Hematopoietic multipotent progenitor cell (in vitro differentiated cells): ENCODE data around the gene SNX25. TPM values are rescaled to one million over a fixed set of nuclear protein-coding genes. Genes with fewer than 3 reads are reported as not detected.
A peak's percentile ranks its signal among the peaks of the same experiment; 100 is the strongest.

Experiments used
- DNase-seq, 3 donors: peaks; one replicate each; pipeline ENCODE4 v3.0.0-alpha.2; 2011 to 2015; ENCODE audit warnings: low read depth in 2 of 3, low spot score in 2 of 3
- total RNA-seq: library from RNA; depleted of rRNA; stranded (reverse); fragments of >200 nt; gene quantifications from one replicate; pipeline ENCODE4 v1.2.3, GENCODE V29; 2012

The SNX25 gene
- total RNA-seq, 1 donor: 0.81 TPM

DNA sequence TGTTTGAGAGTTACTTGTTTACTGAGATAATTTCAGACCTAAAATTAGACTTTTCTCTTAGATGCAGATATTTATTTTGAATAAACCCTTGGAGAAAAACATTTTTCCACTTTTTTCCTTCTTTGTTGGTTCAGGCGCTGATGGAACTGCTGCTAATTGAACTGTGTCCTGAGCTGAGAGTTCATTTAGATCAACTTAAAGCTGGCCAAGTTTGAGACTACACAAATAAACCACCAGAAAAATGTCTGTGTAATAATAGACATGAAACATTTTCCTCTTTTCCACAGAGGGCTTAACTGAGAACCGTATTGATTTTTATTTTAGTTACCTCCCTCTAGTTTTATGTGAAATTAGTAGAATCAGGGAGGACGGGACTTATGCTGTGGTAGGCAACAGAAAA is 153.9 kb downstream of the SNX25 start:
- no peak for DNase-seq

DNA sequence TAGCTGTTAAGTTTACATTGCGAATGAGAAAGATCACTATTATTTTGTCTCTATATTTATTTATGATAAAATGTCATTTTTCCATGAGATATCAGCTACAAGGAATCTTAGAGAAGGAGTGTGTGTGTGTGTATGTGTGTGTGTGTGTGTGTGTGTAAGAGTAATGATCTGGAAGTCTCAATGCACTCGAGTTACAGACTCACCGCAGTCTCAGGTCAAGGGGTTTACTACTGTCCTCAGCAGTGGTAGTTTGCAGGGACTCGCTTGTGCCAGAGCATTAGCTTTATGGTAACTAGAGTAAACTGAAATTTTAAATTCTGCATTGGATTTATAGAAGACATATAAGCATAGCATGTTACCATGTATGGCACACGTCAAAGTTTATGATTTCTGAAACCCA is 155.5 kb downstream of the SNX25 start:
- DNase-seq: no peak

DNA sequence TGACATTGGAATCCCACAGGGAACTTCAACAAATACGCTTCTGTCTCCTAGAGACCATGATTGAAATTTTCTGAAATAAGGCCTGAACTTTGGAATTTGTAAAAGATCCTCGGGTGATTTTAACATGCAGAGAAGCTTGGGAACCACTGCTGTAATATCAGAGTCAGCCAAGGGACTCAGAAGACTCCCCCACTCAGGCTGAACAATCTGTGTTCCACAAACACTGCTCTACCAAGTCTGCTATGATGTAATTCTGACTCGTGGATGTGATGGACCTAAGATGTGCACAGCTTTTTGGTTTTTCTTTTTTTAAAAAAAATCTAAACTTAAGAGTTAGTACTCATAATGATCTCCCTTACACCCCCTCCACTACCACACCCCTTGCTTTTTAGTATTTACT is 160.3 kb downstream of the SNX25 start:
- no peak for DNase-seq

DNA sequence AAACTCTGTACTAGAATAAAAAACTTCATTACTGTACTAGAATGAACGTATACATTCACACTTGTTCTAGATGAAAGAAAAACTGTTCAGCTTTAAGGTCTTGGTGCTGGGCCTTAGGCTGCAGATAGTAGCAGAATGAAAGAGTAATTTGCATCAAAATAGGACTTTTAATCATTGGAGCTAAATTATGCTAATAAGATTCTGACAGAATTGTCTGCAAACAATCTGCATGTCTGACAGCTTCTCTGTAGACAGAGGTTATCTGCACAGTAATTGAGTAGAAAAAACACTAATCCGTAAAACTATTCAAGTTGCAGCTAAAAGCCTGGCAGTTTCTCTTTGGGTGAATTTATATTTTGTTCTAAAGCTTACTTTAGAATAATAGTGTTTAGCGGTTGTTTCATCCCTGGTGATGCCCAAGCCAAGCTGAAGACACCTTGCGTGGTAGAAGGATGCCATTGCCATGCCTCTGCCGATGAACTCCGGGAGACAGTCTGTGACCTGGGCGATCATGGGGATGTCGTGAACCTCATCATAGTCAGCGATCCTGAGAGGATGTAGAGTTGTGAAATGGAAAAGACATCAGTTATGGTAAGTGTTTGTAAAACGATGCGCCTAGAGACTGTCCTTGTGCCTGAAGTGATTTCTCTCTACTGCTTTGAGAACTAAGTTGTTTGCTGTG is 161.0 kb downstream of the SNX25 start:
- DNase-seq: no peak

DNA sequence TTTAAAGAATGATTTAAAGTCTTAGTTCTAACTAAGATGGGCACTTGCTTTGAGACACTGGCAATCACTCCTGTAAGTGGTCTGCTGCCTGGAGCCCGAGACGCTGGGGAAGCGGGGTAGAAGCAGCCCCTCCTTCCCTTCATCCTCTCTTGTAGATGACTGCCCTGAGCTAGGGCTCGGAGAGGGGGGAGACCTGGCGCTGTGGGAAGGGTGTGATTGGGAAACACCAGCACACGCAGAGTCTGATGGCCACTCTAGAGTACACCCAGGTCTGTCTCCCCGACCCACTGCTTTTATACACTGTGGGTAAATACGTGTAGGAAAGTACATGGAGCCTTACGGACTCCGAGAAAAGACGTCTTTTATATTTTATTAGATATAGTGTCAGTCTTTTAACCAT is 162.3 kb downstream of the SNX25 start:
- no peak for DNase-seq

DNA sequence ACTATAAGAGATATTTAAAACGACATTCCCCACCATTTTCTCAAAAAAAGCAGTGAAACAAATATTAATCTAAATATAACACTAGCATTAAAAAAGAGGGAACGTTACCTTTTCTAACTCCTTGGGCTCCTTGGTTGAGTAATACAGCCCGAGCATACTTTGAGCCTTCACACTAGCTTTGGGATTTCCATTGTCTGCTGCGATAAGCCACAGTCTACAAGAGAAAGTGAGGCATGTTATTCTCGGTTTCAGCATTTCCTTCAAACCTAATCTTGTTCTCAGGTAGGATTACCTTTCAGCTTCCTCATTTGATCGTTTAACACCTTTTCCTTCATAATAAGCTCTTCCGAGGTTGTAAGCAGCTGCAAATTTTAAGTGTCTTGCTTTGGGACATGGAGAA is 164.6 kb downstream of the SNX25 start:
- DNase-seq: no peak

DNA sequence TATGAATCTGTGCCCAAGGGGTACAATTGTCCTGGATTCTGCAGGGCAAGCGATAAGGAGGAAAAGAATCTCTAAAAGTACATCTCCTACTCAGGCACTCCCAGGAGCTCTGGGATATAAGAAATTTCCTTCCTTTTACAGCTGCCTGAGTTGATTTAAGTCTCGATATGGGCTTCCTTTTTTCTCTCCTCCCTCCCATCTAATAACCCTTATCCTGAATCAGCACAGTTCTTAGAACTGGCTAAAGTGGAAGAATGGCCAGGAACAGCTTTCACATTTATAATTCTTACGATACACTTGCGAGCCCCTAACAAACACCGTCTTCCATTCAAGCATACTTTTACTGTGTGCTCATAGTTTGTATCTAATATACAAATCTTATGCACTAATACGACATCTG is 165.2 kb downstream of the SNX25 start:
- no peak for DNase-seq

DNA sequence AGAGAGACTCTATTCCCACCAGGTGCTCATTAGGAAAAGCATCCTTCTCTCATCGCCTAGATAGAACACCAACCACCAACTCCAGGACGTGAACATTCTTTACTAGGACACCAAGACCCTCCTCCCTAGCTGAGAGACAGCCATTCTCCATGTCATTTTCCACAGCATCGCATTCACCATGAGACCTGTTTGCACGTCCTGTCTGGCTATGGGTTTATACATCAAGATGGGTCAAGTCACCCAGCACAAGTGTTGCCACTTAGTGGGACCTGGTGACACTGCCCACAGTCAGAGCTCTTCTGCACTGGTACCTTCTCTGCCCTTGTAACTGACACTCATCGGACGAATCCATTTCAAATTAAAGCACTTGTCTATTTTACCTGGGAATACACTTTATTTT is 168.9 kb downstream of the SNX25 start:
- no peak for DNase-seq

DNA sequence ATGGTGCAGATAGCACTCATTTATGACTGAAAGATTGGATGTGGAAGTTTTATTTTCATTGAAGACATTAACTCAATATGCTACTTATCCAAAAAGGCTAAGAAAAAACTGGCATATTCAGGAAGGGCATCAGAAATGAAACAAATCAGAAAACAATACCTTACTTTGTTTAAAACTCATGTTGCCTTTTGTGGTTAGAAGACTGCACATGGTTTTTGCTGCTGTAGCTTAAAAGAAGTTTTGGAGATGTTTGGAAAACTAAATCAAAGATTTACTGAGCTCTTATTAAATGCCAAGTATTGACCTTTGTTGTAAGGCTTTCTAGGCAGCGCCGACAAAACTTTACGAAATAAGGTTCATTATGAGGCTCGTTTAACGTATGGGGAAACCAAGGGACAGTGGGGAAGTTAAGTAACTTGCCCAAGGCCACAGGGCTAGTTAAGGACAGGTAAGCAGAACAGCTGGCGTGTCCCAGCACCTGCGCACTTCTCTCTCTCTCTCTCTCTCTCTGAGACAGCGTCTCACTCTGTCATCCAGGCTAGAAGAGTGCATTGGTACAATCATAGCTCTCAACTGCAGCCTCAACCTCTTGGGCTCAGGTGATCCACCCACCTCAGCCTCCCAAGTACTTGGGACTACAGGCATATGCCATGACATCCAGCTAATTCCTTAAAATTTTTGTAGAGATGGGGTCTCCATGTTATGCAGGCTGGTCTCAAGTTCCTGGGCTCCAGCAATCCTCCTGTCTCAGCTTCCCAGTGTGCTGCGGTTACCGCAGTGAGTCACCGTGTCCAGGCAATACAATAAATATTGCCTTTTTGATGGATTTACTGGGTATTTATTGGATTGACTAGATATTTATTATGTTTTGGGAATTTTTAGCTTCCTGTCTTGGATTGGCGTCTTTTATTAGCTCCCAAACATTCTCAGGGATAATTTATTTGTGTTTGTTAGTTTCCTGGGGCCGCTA is 170.2 kb downstream of the SNX25 start:
- no peak for DNase-seq

DNA sequence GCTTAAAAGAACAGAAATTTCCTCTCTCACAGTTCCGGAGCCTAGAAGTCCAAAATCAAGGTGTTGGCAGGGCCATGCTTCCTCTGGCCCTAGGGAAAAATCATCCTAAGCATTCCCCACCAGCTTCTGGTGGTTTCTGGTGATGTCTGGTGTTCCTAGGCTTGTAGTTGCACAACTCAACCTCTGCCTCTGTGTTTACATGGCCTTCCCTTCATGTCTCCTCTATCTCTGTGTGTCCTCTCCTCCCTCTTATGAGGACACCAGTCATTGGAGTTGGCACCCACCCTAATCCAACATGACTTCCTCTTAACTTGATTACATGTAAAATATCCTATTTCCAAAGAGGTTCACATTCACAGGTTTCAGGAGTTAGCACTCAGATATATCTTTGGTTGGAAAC is 170.9 kb downstream of the SNX25 start:
- no peak for DNase-seq

DNA sequence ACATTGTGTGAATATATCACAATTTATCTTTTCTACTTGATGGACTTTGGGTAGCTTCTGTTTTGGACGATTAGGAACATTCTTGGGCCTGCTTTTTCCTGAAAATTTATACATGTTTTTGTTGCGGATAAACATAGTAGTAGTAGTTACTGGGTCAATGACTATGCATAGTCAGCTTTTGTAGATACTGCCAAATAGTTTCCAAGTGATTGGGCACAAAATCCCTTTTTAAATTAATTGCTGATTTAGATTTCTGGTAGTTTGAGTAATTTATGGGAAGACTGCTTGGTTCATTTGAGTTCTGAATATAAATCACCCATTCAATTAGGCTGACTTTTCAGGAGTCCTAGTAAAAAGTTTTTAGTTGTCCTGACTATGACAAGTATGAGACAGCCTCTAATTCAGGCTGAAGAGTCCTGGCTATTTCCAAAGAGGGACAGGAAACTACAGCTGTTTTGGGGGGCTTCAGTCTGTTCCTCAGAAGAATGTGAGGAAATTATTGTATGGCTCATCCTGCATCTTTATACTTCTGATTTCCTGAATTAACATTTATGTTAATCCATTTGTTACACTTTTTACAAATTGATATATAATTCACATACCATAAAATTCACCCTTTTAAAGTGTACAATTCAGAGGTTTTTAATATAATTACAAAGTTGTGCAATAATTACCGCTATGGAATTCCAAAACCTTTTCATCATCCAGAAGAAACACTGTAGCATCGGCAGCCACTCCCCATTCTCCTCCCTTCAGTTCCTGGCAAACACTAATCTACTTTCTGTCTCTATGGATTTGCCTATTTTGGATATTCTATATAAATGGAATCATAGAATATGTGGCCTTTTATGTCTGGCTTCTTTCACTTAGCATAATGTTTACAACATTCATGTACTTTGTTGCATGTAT is 172.1 kb downstream of the SNX25 start:
- no peak for DNase-seq

DNA sequence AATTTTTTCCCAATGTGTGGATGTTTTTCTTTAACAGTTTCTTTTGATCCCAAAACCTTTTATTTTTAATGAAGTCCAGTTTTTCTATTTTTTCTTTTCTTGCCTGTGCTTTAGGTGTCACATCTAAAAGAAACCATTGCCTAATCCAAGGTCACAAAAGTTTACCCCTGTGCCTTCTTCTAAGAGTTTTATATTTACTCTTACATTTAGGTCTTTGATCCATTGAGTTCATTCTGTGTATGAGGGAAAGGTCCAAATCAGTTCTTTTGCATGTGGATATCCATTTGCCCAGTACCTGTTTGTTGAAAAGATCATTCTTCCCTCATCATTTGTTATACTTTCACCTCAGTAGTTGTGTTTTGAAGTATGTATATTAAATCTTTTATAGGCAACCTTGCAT is 173.4 kb downstream of the SNX25 start:
- DNase-seq: no peak

DNA sequence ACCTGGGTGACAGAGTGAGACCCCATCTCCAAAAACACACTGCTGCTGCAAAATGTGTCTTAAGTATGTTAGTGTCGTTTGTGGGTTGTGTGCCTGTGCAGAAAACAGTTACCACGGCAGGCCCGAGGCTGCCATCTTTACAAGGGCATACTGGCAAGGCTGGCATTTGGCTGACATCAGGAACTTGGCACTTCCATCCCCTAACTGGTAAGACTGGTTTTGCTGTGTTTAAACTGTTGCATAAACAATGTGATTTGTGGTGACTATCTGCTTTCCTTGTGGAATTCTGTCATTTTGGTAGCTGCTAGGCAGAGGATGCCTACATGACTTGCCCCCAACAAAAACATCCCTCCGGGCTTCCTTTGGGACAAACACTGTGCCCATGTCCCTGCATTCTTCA is 174.1 kb downstream of the SNX25 start:
- DNase-seq: no peak

DNA sequence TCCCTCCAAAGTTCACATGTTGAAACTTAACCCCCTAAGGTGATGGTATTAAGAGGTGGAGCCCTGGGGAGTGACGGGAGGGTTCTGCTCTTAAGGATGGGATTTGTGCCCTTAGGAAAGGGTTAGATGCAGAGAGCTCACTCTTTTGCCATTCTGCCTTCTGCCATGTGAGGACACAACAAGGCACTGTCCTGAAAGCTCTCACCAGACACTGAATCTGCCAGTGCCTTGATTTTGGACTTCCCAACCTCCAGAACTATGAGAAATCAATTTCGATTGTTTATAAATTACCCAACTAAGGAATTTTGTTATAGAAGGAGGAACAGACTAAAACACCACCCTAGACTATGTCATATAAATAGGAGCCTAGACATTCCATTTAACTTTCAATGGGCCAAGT is 174.7 kb downstream of the SNX25 start:
- no peak for DNase-seq

DNA sequence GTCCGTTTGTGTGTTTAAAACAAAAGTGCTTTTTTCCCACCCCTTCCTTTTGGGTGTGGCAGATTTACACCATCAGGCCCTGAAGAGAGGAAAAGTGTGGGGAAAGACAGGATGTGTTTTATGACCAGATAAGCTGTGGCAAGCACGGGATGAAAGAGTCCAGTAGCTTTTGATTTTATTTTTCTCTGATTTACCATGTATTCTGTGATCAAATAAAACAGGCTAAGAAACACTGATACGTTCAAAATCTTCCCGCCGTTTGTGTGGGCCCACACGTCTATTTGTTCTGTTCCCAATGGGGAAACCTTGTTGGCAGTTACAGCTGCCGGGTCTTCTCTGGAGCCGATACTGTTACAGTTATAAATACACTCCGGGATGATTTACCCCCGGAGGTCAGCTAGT is 175.5 kb downstream of the SNX25 start:
- DNase-seq: peak in 2 of 3 donors; percentile 77 to 78

DNA sequence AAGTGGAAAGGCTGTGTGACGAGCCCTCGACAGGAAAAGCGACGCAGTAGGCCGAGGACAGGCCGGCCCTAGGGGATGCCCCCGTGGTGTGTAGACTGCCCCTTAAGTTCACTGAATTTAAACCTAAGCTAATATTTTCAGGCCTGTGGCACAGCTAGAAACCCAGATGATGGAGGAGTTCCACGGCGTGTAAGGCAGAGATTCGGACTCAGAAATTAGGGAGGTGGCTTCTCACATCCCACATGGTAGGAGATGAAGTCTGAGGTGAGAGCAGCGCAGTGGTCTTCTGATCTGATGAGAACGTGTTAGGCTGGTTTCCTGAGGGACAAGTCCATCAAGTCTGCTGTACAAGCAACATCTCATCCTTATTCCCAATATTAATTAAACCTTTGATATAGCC is 178.6 kb downstream of the SNX25 start:
- DNase-seq: no peak

DNA sequence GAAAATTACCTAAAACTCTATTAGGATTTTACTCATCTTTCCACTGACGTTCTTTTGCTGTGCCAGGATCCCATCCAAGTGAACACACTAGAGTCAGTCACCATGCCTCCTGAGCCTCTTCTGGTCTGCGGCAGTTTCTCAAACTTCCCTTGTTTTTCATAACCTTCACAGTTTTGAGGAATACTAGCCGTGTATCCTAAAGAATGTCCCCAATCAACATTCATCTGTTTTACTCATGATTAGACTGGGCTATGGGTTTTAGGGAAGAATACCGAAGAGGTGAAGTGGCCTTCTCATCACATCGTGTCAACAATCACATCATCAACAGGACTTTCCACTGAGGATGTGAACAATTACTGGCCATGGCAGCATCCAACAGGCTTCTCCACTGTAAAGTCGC is 181.5 kb downstream of the SNX25 start:
- no peak for DNase-seq

DNA sequence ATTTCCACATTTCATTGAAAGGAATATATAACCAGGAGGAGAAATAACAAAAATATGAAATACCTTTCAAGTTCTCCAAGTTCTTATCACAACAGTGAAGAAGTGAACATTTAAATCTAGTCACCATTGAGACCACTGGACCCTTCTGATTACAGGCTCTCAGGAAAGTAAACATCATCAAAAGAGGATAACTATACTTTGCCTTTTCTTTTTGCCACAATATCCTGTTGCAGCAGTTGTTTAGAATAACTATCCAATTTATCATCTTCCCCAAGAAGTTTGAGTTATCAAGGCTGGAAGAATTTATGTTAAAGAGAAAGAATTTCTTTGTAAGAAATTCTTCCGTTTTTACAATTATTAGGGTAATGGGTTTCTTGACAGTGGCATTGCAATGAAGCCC is 182.8 kb downstream of the SNX25 start:
- no peak for DNase-seq

DNA sequence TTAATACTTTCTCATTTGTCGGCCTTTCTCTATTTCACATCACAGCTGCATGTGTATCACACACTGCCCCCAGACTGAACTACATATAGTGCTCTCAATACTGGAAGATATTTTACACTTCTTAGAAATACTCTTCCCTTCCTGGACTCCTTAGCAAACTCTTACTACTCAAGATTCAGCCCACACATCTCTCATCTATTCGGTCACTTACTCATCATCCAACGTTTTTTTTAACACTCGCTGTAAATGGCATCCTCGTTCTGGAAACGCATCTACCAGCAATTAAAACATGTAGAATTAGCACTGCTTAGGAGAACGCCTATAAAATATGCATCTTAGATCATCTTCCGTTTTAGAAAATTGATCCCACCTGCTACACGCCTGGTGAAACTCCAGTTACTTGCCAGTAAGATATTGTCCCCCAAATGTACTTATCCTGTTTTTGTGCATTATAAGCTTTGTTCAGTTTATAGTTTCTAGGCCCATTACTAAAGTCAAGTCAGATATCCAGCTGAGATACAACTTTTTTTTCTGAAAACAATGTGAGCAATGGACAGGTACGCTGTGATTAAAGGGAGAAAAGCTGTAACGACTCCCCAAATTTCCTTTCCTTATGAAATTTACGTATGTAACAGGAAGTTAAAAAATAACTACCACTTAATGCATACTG is 185.3 kb downstream of the SNX25 start:
- no peak for DNase-seq

DNA sequence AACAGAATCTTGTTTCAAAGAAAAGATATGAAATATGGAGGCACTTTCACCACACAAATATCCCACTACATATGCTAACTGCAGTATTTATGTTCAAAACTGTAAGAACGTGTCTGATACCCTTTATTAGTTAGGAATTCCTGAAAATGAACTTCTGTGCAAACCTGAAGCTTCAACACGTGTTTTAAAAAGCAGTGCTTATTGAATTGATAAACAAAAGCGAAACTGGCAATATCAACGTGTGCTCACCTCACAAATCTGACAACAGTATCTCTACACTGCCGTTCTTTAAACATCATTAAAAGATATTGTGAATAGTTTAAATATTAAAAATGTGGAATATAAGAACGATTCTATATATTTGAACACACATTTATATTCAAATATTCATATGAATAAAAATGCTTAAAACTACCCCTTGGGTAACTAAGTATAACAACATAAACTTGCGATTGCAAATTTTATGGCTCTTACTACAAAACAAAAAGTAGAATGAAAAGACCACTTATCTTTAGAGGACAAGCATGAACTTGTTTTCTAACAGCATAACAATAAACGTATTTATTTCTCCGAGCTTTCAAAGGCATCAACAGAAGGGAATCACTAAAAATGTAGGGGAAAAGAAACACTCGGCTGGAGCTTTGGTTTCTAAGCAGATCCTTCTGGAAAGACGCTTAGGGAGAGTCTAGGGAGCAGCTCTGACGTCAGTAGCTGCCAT is 186.0 kb downstream of the SNX25 start, which contains the start of gene LRP2BP:
Gene LRP2BP, minus strand, starts transcription at position 687 of the 718 bp plus-strand sequence. CDS start 17,738 bp downstream, outside the sequence.
- peak in 2 of 3 donors; percentile 14 to 51 for DNase-seq
